GM21717 (cell line): Measurements from ENCODE around the gene AP3B1.

Experiments
- ATAC-seq: cut with Tn5 transposase; IDR thresholded peaks from one replicate; pipeline ENCODE4 v1.9.1; 2021; ENCODE audit warnings: mild to moderate bottlenecking, moderate library complexity; ENCODE audit not compliant: unreplicated experiment

Gene AP3B1

DNA sequence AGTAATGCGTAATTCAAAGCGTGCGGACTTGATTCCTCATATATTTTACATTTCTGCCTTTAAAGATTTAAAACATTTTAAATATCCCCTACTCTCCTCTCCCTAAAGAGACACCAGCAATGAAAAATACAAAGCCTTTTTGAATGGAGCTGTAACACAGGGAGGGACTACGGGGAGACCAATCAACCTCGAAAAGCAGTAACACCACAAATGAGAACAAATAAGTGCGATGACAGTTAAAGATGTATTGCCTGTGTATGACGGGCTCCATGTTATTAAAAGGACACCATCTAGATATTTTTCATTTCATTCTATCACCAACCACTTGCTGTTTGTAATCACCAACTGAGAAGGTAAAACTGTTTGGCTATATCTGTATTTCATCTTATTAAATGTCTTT is 288.0 kb downstream of the AP3B1 start:
- ATAC-seq: no peak

DNA sequence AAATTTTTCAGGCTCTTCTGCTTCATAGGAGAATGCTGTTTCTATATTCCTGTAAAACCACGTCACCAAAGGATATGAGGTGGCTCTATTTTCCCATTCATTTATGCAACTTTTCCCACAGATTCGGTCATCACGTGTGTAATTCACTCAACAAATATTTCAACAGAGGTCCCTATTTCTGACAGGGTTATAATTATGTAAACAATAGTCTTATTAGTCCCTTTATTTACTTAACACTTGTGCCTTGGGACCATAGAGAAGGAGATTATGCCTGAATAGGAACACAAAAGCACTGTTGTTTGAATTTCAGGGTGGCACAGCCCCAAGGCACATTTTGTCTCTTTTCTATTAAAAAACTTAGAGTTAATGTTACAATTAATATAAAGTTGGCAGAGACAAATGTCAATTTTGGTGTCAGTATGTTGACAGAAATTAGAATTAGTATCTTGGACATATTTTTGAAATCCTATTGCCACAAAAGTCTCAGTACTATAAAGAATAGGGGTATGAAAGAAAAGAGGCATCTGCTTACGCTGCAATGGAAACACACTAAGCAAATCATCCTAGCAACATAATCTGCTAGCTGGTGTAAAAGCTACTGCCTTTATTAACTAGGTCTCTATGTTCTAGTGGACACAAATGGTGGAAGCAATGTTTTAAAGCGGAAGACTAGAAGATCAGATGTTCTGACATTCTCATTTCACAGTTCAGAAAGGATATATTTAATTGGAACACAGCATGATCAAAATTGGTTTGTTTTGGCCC is 289.3 kb downstream of the AP3B1 start:
- ATAC-seq: no peak

DNA sequence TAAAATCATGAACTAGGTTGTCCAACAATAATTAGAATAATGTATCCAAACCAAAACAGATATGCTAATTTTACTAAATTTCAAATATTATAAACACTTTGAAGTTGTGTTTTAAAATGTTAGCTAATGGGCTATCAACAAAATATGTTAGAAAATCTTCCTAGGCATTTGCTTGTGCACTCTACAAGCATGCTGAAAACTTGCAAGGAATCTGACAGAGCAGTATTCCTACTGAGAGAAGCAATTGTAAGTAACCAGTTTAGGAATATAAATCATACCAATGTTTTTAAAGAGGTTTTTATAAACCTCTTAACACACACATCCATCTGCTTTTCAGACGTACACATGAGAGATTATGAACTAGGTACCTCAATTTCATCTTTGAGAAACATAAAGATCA is 289.9 kb downstream of the AP3B1 start:
- ATAC-seq: no peak

DNA sequence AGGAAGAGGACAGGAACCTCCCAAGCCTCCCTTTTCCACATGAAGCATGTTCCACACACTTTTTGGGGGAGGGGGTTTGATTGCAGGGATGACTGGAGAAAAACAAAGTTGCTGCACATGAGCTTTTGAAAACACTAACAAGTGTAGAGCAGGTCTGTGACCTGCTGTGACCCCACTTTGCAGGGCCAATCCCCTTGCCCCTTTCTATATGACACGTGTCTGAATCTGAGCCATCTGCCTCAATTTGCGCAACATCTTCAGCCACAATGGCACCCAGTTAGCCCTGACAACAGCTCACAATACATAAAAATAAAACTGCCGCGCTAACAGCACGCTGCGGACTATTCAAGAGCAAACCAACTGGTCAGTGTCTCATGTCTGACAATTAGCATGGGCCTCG is 290.6 kb downstream of the AP3B1 start:
- no peak for ATAC-seq

DNA sequence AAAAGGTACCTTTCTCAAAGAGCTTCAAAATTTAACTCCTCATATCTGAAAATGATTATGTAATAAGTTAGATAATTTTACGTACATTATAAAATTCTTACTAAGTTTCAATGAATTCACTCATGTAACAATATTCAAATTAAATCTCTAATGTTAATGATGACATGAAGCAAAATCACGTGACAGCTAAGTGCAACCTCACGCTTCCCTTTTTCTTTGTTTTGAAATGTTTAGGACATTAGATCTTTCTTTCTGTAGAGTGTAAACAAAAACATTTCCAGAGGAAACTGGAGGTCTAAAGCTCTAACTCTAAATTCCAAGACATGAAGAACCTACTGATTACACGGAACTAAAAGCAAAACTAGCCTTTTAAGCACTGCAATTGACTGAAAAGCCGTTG is 291.0 kb downstream of the AP3B1 start:
- ATAC-seq: no peak

DNA sequence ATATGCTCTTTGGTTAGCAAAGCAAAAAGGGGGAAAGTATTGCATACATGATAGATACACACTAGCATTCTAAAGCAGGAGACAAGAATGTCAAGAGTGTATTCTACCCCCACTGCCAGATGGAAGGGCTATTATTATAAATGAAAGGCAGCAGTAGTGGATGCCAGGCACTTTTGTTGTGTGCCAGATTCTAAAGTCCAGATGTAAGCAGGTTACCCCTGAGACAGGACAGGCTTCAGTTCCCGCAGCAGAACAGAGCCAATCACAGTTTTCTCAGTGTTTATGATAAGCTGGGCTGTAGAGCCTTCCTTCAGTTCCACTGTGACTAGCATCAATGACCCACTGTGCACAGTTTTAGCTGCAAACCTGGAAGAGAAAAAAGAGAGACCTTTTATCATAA is 291.8 kb downstream of the AP3B1 start:
- no peak for ATAC-seq

DNA sequence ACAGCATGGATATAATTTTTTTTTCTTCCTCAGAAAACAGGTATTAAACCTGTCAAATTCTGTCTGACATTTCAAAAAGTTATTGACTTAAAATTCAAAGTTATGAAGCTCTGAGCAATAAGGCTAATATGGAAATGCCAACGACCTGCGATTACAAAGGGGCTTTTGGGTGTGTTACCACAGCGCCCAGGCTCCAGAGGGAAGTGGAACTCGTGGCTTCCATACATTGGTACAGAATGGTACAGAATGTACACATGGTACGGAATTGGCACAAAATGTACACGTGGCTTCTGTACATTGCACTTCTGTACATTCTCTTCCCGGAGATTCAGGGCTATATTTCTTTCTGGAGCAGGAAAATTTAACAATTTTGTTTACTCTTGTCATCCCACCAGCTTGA is 293.3 kb downstream of the AP3B1 start:
- no peak for ATAC-seq

DNA sequence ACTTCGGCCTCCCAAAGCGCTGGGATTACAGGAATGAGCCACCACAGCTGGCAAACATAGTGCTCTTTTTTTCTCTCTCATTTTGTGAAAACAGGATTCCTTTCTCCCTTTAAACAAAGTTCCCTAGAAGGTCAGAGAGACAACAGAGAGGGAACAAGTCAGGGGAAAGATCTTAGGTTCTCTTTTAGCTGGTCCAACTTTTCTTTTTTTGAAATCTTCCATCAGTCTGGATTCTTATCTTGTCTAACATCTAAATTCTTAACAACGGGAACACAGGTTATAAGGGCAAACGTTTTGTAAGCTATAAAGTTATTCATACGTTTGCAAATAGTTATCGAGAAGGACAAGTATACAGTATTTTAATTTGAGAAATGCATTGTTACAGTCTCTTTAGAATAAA is 294.3 kb downstream of the AP3B1 start:
- ATAC-seq: no peak

DNA sequence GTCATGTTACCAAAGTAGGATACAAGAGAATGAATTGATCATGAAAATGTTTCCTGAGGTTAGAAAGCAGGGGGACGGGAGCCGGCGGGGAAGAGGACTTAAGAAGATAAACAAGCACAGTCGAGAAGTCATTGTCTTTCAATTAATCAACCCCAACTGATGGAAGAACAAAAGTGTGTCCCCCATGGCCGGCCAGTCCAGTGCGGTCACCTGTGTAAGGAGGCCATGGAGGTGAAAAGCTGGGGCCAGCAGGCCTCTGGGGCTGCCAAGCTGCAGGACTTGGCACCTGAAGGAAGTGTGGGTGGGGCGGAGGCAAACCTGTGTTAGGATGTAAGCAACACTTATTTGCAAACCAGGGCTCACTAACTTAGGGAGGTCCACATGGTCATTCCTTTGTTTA is 295.1 kb downstream of the AP3B1 start:
- no peak for ATAC-seq

DNA sequence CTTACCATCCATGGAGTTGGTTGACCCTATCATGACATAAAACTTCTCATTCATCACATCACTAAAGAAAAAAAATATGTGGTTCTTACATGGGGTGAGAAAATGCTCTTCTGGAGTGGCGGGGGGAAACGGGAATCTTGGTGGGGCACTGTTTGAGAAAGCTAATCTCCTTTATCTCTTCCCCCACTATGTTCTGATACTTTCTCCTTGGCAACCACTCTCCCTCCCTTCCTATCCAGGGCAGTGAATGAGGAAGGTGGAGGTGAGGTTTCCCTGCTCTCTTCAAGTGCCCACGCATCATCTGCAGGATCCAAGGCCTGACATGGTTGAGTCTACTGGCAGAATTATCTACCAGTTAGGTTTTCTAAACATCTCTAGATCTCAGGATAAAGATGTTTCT is 297.6 kb downstream of the AP3B1 start:
- no peak for ATAC-seq

DNA sequence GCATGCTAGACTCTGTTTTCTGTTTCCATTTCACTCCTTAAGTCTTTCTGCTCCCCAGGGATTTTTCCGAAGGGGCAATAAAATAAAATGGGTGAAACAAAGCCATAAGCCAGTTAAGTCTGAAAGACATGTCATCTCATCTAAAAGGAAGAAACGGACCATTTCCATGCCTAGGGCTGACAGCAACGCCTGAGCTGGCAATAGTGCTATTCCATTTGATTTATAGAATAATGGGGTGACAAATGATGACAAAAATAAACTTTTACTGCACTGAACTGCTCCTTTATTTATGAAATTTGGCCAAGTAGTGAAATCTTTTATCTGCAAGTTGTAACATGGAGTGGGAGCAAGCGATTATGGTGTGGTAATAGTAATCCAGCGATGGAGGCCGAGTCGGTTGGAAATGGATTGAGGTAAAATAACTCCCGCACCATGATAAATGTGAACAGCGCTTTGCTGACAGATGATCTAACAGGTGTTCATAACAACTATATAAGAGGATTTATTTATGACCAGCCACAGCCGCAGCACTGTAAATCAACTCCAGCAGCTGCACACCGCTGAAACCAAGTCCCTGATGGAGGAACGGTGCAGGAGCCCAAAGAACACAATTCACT is 298.6 kb downstream of the AP3B1 start:
- ATAC-seq: no peak

DNA sequence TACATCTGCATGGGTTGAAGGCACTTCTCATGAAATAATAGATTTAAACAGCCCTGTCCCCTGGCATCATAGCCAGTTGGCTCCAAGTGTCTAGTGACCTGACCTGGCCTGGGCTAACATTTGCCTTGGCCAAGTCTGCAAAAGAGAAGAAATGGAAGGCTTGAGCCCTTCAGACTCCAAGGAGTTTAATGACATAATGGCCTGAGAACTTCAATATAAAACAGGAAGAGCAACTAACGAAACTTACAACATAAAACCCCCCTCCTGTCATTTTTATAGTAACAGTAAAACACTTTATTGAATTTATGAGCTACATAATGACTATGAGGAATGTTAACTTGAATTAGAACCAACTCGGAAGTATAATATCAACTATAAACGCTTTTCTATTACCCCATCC is 299.6 kb downstream of the AP3B1 start:
- no peak for ATAC-seq

DNA sequence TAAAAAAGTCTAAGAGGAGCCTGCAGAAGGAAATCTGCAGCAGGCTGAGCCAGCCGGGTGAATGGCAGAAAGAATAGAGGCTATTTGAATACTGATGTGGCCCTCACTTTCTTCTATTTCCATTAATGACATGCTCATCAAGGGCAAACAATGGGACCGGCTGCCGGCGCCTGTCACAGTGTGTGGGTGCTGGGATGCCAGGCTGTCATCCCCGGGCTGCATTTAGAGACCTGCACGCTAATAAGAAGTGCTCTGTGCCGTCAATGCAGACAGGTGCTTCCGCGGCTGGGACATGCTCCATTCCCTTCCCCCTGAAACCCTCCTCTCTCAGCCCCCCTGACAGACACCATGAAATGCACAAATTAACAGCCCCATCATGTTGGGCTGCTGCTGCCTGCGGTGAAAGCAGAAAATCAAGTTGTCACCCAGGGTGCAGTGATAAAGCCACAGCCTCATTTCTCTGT is 300.6 kb downstream of the AP3B1 start:
- no peak for ATAC-seq

DNA sequence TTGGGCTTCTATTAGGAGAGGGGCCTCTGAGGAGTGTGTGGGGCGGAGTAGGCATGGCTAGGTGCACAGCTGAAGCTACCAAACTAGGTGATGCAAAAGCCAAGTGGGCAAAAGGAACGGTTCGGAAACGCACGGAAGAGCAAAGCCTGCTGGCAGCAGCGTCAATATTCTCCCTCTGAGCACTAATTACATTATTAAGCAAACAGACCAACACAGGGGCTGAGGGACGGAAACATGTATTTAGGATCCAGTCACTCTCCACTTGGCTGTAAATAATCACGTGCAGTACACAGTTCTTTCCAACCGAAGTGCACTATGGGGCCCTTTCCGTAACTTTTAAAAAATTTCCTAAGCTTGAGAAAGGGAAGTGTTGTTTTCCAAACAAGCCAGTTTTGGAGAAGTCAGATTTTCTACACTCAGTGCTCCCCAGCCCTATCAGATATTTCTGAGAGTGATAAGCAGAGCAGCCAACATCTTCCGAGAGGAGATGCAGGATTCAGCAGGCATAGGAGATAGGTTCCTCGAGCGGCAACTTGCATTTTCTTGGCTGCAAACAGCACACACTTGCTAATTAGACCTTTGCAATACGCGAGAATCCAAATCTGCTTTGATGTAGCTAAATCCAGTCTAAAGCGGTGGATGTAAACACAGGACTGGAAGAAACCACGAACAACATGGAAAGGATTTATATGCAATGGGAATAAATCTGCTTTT is 301.2 kb downstream of the AP3B1 start:
- no peak for ATAC-seq

DNA sequence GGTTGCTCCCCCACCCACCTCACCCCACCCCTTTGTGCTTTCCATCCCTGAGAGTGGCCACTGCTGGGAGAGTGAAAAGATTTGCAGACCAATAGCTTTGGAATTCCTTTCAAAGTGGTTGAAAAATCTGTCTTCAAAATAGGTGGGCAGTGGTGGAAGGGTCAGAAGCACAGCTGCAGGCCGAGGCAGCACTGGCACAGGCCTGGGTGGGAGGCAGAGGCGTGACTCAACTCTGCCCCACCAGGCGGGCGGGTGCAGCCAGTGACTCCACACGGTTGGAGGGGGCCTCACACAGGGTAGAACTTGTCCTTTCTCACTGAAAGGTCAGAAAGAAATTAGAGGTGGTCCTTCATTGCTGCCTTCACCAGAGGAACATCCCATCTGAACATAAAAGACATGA is 303.4 kb downstream of the AP3B1 start:
- no peak for ATAC-seq

DNA sequence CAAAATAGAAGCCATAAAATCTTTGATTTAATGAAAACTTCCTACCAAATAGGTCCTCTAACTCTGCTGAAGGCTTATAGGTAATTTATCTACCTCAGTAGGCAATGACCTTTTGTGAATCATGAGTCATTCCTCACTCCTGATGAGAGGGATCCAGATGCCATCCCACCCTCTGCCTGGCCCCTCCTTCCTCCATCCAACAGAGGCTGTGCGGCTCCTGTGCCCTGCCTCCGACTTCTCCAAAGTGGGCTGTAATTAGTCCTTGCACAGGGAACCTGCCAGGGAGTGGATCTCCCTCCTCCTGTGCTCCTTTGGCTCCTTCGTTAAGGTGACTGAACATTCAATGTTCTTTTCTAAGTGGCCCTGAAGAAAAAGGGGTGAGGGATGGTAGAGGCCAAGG is 304.5 kb downstream of the AP3B1 start:
- no peak for ATAC-seq

DNA sequence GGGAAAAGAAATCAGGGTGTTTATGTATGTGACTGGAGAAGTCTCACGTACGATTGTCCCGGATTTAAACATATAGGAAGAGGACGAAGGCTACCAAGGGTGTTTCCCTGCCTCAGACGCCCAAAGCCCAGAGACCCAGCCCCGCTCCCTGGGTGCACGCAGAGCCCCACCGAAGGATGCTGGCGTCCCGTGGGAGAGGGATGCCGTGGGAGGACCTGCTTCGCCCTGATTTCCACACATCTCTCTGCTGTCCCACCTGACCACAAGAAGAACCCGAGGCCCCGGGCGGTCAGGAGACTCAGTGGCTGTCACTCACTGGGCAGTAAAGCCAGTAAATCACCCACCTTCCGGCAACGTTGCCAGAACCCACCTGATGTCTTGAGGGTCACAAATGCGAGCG is 306.5 kb downstream of the AP3B1 start:
- no peak for ATAC-seq

DNA sequence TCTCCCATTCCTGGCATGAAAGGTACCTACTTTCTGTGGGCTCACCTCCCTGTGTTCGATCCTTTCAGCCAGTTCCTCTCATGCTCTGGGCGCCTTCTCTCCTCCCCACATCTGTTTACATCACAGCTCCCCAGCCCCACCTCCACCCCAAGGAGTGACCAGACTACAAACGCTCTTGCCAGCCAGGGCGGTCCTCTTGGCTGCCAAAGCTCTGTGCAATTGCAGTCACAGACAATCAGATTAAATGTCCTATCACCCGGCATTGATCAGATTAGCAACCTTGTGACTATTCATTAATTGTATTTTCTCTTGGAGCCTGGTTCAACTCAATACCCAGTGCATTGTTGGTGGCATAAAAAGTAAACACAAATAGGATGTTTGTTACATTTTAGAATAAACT is 307.2 kb downstream of the AP3B1 start:
- ATAC-seq: no peak

DNA sequence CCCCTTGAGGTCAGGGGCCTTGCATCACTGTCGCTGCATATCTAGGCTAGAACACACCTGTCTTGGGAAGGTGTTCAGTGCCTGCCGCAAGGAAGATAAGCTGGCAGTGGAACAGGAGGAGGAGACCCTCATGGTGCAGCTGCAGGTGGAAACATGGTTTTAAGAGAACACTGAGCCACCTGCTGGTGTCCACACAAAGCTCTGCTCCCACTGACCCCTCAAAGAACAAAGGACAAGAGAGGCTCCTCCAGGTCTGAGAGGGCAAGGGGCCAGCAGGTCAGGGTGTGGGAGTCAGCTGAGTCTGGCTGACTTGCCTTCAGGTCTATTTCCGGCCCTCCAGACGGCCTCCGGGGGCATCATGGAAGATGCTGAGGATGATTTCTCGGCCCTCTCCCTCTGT is 308.2 kb downstream of the AP3B1 start:
- no peak for ATAC-seq

DNA sequence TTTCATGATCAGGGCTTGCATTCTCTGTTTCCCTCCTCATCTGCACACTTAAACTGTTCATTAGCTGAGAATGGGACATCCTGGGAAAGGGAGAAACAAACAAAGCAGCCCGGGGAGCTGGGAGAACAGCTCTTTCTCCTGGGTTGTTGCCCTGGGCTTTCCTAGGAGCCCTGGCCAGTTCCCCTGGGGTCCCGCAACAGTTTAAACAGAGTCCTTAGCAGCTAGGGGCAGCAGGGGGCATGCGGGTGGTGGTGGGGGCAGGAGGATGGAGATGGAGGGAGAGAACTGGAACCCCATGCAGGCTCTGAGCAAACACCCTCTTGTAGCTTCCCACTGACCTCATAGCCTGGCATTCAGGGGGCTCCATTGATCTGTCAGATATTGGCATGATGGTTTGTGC is 309.3 kb downstream of the AP3B1 start:
- no peak for ATAC-seq

DNA sequence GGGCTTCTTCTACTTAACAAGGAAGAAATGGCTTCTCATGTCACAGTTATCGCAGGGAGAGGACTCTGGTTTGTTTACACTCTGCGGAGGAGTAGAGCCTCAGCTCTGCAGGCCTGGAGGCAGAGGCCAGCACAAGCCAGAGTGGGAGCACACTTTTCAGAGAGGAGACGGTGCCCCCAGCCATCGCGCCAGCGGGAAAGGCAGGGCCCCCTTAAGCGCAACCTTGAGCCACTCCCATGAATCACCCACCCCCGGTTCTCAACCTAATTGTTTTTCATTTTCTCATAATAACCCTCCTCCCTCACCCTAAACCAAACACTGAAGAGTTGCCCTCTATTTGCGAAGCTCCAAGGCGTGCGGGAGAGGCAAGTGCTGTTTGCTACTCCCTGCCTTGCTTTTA is 309.9 kb downstream of the AP3B1 start:
- ATAC-seq: no peak
